SU-DHL-6 (cell line): ENCODE data around the gene HPRT1.

Experiments
- CTCF ChIP-seq: fragments of 200-600 bp; sonication (generic); IDR thresholded peaks from one replicate; pipeline ENCODE4 v1.5.1; 2017; ENCODE audit warnings: antibody characterized with exemption, mild to moderate bottlenecking, low read length, moderate library complexity; ENCODE audit not compliant: insufficient read depth, poor library complexity, severe bottlenecking
- EZH2phosphoT487 ChIP-seq: fragments of 200-600 bp; sonication (generic), shearing (Covaris generic); conservative IDR thresholded peaks from 2 replicates; pipeline ENCODE4 v1.6.1; 2018; ENCODE audit warnings: mild to moderate bottlenecking, antibody characterized with exemption, low read length, moderate library complexity, mixed read lengths

- TF ChIP-seq CTCF (no peak), EZH2phosphoT487 (no peak)
Observed at GRCh38 chrX:134453631-134454030, 6.3 kb upstream of the HPRT1 start.
